NCI-H2081 treated with DMSO at 0.1 percent for 48 hours (cell line): ENCODE measurements around the gene RINL.
"Not testable (repeated sequence)": the region's sequence is repeated elsewhere in the genome, so short reads cannot be mapped to it uniquely, and the experiment has no call there.

Experiments
- DNase-seq: peaks from one replicate; lab custom pipeline; 2025; lab: John Stamatoyannopoulos, UW

Gene RINL

GRCh38 chr19:38875656-38876395, 2.2 kb downstream of the RINL start:
- no peak for DNase-seq

GRCh38 chr19:38873400-38873799, 4.7 kb downstream of the RINL start:
- DNase-seq: not testable (repeated sequence)

GRCh38 chr19:38870612-38871011, 7.5 kb downstream of the RINL start:
- DNase-seq: no peak

- DNase-seq: peak; percentile 41
Measured at GRCh38 chr19:38869836-38870607, 8.1 kb downstream of the RINL start.

GRCh38 chr19:38869160-38869835, 8.8 kb downstream of the RINL start:
- DNase-seq: no peak

GRCh38 chr19:38868551-38868950, 9.5 kb downstream of the RINL start:
- DNase-seq: no peak

- DNase-seq: no peak
Measured at GRCh38 chr19:38867171-38867780, 10.8 kb downstream of the RINL start.

- peak; percentile 15 for DNase-seq
Measured at GRCh38 chr19:38862321-38863059, 15.6 kb downstream of the RINL start.

GRCh38 chr19:38861368-38861767, 16.7 kb downstream of the RINL start:
- no peak for DNase-seq

GRCh38 chr19:38859631-38860204, 18.4 kb downstream of the RINL start:
- not testable (repeated sequence) for DNase-seq

- no peak for DNase-seq
Measured at GRCh38 chr19:38856813-38857212, 21.3 kb downstream of the RINL start.

GRCh38 chr19:38855751-38856150, 22.3 kb downstream of the RINL start:
- not testable (repeated sequence) for DNase-seq

- not testable (repeated sequence) for DNase-seq
Measured at GRCh38 chr19:38854961-38855360, 23.1 kb downstream of the RINL start.

- no peak for DNase-seq
Measured at GRCh38 chr19:38853214-38853613, 24.9 kb downstream of the RINL start.

GRCh38 chr19:38852231-38853044, 25.6 kb downstream of the RINL start:
- DNase-seq: no peak

GRCh38 chr19:38851622-38852230, 26.3 kb downstream of the RINL start:
- DNase-seq: no peak

GRCh38 chr19:38850976-38851621, 27.0 kb downstream of the RINL start:
- DNase-seq: no peak

- DNase-seq: peak; percentile 100
Measured at GRCh38 chr19:38850436-38850975, 27.6 kb downstream of the RINL start.

- peak; percentile 100 for DNase-seq
Measured at GRCh38 chr19:38849860-38850435, 28.1 kb downstream of the RINL start, which contains the start of gene HNRNPL. Gene HNRNPL, minus strand, starts transcription at chr19:38849986. Its CDS starts 20 bp downstream, at chr19:38849966.
